ENCODE results near the gene OR4E2. TPM values are rescaled to one million over a fixed set of nuclear protein-coding genes. Genes with fewer than 3 reads are reported as not detected.

OR4E2 gene
- total RNA-seq, 2 experiments from 2014 or later: not detected

- no peaks in the 10 kb centered on the region for H3K36me3 Mint-ChIP-seq
- CTCF ChIA-PET: interaction anchor here (3.7 kb wide), 1 partner anchor 11 kb away, joined by 32 read pairs; no protein-coding TSS in a partner anchor
- H3K4me1 Mint-ChIP-seq (ENCODE audit: low read depth): peaks cover 15% of the 10 kb centered on the region
- H3K4me3 Mint-ChIP-seq: no peak overlapping the region
- no peak for DNase-seq
- intact Hi-C loops (cut with micrococcal nuclease): no loop called here
- no peak overlapping the region for H3K27ac Mint-ChIP-seq
- H3K27me3 Mint-ChIP-seq: no peaks in the 10 kb centered on the region
- H3K9me3 Mint-ChIP-seq: no peaks in the 10 kb centered on the region
- POLR2A ChIA-PET: no interaction called here
Measured at GRCh38 chr14:21699551-21699950, 45.9 kb downstream of the OR4E2 start.

GRCh38 chr14:21702316-21702715, 48.7 kb downstream of the OR4E2 start:
- ChIA-PET POLR2A (no interaction called here), CTCF (interaction anchor here (1.1 to 3.7 kb wide), 2 partner anchors 9 to 11 kb away, joined by 3 to 32 read pairs; no protein-coding TSS in a partner anchor)
- no peak for DNase-seq
- H3K27ac Mint-ChIP-seq: no peak overlapping the region
- H3K27me3 Mint-ChIP-seq: no peaks in the 10 kb centered on the region
- H3K36me3 Mint-ChIP-seq: no peaks in the 10 kb centered on the region
- H3K4me1 Mint-ChIP-seq (ENCODE audit: low read depth): peaks cover 23% of the 10 kb centered on the region
- H3K9me3 Mint-ChIP-seq: no peaks in the 10 kb centered on the region
- intact Hi-C loops (cut with micrococcal nuclease): no loop called here
- H3K4me3 Mint-ChIP-seq: no peak overlapping the region

GRCh38 chr14:21703357-21704326, 50.0 kb downstream of the OR4E2 start:
- no peaks in the 10 kb centered on the region for H3K27me3 Mint-ChIP-seq
- intact Hi-C loops (cut with micrococcal nuclease): no loop called here
- CTCF ChIA-PET: interaction anchor here (0.6 kb wide), 1 partner anchor 20 kb away, joined by 3 read pairs; no protein-coding TSS in a partner anchor
- POLR2A ChIA-PET: no interaction called here
- no peak for DNase-seq
- no peak overlapping the region for H3K4me3 Mint-ChIP-seq
- H3K4me1 Mint-ChIP-seq (ENCODE audit: low read depth): peaks cover 23% of the 10 kb centered on the region
- no peaks in the 10 kb centered on the region for H3K9me3 Mint-ChIP-seq
- peak overlapping the region; percentile 4 for H3K27ac Mint-ChIP-seq
- no peaks in the 10 kb centered on the region for H3K36me3 Mint-ChIP-seq

- no peaks in the 10 kb centered on the region for H3K36me3 Mint-ChIP-seq
- H3K27ac Mint-ChIP-seq: peak overlapping the region; percentile 4
- H3K27me3 Mint-ChIP-seq: peaks cover 3% of the 10 kb centered on the region
- ChIA-PET CTCF (interaction anchor here (0.6 kb wide), 1 partner anchor 19 kb away, joined by 3 read pairs; no protein-coding TSS in a partner anchor), POLR2A (interaction anchor here (0.6 kb wide), 1 partner anchor 148 kb away, joined by 3 read pairs; no protein-coding TSS in a partner anchor)
- intact Hi-C loops (cut with micrococcal nuclease): no loop called here
- DNase-seq: no peak
- no peaks in the 10 kb centered on the region for H3K9me3 Mint-ChIP-seq
- no peak overlapping the region for H3K4me3 Mint-ChIP-seq
- H3K4me1 Mint-ChIP-seq (ENCODE audit: low read depth): peaks cover 23% of the 10 kb centered on the region
Measured at GRCh38 chr14:21704338-21704737, 50.7 kb downstream of the OR4E2 start.

- no peaks in the 10 kb centered on the region for H3K9me3 Mint-ChIP-seq
- H3K27ac Mint-ChIP-seq: peak overlapping the region; percentile 51
- ChIA-PET POLR2A (no interaction called here), CTCF (interaction anchor here (0.6 to 3.5 kb wide), 18 partner anchors 10 to 1252 kb away, joined by 3 to 32 read pairs (median 4); partner anchors contain the start of gene CHD8)
- H3K36me3 Mint-ChIP-seq: no peaks in the 10 kb centered on the region
- no peaks in the 10 kb centered on the region for H3K4me1 Mint-ChIP-seq (ENCODE audit: low read depth)
- H3K4me3 Mint-ChIP-seq: peak overlapping the region; percentile 51
- H3K27me3 Mint-ChIP-seq: peaks cover 11% of the 10 kb centered on the region
- intact Hi-C loops (cut with micrococcal nuclease): loop anchor here (10.0 kb wide), 1 partner anchor 67 kb away; no protein-coding TSS in a partner anchor
- DNase-seq: peak; percentile 20
Measured at GRCh38 chr14:21711360-21711961, 57.8 kb downstream of the OR4E2 start.

- Mint-ChIP-seq H3K4me1 (ENCODE audit: low read depth) (no peaks in the 10 kb centered on the region), H3K4me3 (peak overlapping the region; percentile 51), H3K27me3 (peaks cover 14% of the 10 kb centered on the region), H3K36me3 (no peaks in the 10 kb centered on the region), H3K27ac (peak overlapping the region; percentile 51), H3K9me3 (no peaks in the 10 kb centered on the region)
- intact Hi-C loops (cut with micrococcal nuclease): loop anchor here (10.0 kb wide), 1 partner anchor 67 kb away; no protein-coding TSS in a partner anchor
- CTCF ChIA-PET: interaction anchor here (1.0 to 3.5 kb wide), 12 partner anchors 9 to 858 kb away, joined by 3 to 32 read pairs (median 4); partner anchors contain the start of gene CHD8
- POLR2A ChIA-PET: no interaction called here
- peak; percentile 20 for DNase-seq
Measured at GRCh38 chr14:21712036-21712435, 58.4 kb downstream of the OR4E2 start.

- Mint-ChIP-seq H3K4me3 (peak overlapping the region; percentile 42), H3K27ac (peak overlapping the region; percentile 26), H3K27me3 (peaks cover 15% of the 10 kb centered on the region), H3K9me3 (no peaks in the 10 kb centered on the region), H3K4me1 (ENCODE audit: low read depth) (no peaks in the 10 kb centered on the region), H3K36me3 (no peaks in the 10 kb centered on the region)
- ChIA-PET CTCF (no interaction called here), POLR2A (no interaction called here)
- peak; percentile 18 for DNase-seq
- intact Hi-C loops (cut with micrococcal nuclease): loop anchor here (10.0 kb wide), 1 partner anchor 70 kb away; no protein-coding TSS in a partner anchor
Measured at GRCh38 chr14:21714318-21714929, 60.8 kb downstream of the OR4E2 start.

Other genes with a start within 250 kb of the OR4E2 start
- 10 to 100 TPM; 80.1 to 87.7 TPM for gene CHD8, start 197.7 kb upstream of the OR4E2 start, total RNA-seq
- gene RAB2B, start 176.9 kb upstream of the OR4E2 start, total RNA-seq: 10 to 100 TPM; 21.2 to 23.6 TPM
- gene TOX4, start 176.6 kb upstream of the OR4E2 start, total RNA-seq: 10 to 100 TPM; 66.1 to 67.5 TPM
- gene METTL3, start 142.5 kb upstream of the OR4E2 start, total RNA-seq: 10 to 100 TPM; 64.1 TPM
- gene SALL2, start 127.5 kb upstream of the OR4E2 start, total RNA-seq: 1 to 10 TPM; 4.4 to 4.8 TPM
- not detected for gene OR10G3, start 73.8 kb upstream of the OR4E2 start, total RNA-seq
- gene OR10G2, start 18.9 kb upstream of the OR4E2 start, total RNA-seq: not detected
- gene OR4E1, start 20.0 kb downstream of the OR4E2 start, total RNA-seq: under 1 TPM; 0.07 TPM